ENCODE results near the gene AGPAT2. TPM values are rescaled to one million over a fixed set of nuclear protein-coding genes. Genes with fewer than 3 reads are reported as not detected.

AGPAT2 gene
- total RNA-seq, 1 donor from 2014 or later = 129 TPM

DNA sequence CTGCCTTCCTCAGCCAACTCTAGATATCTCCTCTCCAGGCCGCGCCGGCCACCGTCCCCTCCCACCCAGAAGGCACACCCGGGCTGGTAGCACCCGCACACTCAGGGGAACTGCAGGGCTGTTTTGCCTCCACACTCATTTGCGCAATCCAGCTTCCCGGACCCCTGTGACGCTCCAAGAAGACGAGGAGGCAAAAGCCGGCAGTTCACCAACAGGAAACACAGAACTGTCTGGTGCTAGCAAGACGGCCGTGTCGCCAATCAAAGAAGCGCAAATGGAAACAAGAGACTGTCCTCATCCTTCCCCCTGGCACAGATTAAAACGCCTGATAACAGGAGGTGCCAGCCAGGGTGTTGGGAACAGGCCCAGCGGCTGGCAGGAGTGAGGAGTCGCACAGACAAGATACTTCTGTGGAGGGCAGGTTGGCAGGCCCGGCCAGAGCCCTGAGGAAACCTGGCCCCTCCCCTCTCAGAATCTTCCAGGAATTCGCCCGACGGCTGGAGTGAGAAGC lies 7.8 kb downstream of the AGPAT2 start:
- intact Hi-C loops (cut with DNase I) = no loop called here
- Histone ChIP-seq H3K36me3 (peaks cover 5 to 16% of the 10 kb centered on the region in 2 donors), H3K27ac (peak overlapping the region in 1 of 2 donors; percentile 18), H3K4me1 (no peaks in the 10 kb centered on the region), H3K9me3 (no peaks in the 10 kb centered on the region), H3K4me3 (no peak overlapping the region), H3K27me3 (no peaks in the 10 kb centered on the region)
- peak; percentile 50 to 78 for DNase-seq (ENCODE audit: low spot score in 2 of 2)
- TF ChIP-seq CTCF (IDR thresholded peaks at IDR 0.05) = no peak

DNA sequence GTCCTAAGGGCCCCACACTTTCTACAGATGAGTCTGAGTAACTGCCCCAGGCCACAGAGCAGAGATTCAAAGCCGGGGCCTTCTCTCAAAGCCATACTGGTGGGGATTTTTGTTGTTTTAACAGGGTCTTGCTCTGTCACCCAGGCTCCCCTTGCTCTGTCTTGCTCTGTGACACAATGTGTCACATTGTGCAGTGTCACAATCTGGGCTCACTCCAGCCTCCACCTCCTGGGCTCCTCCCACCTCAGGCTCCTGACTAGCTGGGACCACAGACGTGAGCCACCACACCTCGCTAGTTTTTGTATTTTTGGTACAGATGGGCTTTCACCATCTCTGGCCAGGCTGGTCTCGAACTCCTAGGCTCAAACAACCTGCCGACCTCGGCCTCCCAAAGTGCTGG lies 8.6 kb downstream of the AGPAT2 start:
- TF ChIP-seq CTCF (IDR thresholded peaks at IDR 0.05) = no peak
- intact Hi-C loops (cut with DNase I) = no loop called here
- Histone ChIP-seq H3K4me3 (no peak overlapping the region), H3K9me3 (no peaks in the 10 kb centered on the region), H3K4me1 (no peaks in the 10 kb centered on the region), H3K27me3 (no peaks in the 10 kb centered on the region), H3K36me3 (peaks cover 13 to 22% of the 10 kb centered on the region in 2 donors), H3K27ac (no peak overlapping the region)
- no peak for DNase-seq (ENCODE audit: low spot score in 2 of 2)

DNA sequence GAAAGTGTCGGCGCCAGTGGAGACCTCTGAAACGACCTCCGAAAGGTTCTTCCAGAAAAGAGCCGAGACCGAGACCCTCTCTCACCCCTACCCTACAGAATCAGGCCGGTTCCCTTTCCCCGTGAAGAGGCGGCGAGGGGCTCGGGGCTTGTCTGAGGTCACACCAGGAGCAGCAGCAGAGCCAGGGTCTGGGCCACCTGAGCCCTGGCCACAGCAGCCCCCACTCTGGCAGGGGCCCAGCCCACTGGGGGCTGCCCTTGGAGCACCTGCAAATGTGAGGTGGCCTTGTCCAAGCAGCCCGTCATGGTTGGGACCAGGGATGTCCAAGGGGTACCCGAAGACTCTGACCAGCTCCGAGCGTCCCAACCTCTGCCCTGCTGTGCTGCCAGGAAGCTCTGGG lies 9.2 kb downstream of the AGPAT2 start:
- Histone ChIP-seq H3K27ac (no peak overlapping the region), H3K9me3 (no peaks in the 10 kb centered on the region), H3K4me1 (no peaks in the 10 kb centered on the region), H3K4me3 (no peak overlapping the region), H3K36me3 (peaks cover 17 to 25% of the 10 kb centered on the region in 2 donors), H3K27me3 (no peaks in the 10 kb centered on the region)
- no peak for TF ChIP-seq CTCF (IDR thresholded peaks at IDR 0.05)
- no peak for DNase-seq (ENCODE audit: low spot score in 2 of 2)
- intact Hi-C loops (cut with DNase I) = no loop called here

DNA sequence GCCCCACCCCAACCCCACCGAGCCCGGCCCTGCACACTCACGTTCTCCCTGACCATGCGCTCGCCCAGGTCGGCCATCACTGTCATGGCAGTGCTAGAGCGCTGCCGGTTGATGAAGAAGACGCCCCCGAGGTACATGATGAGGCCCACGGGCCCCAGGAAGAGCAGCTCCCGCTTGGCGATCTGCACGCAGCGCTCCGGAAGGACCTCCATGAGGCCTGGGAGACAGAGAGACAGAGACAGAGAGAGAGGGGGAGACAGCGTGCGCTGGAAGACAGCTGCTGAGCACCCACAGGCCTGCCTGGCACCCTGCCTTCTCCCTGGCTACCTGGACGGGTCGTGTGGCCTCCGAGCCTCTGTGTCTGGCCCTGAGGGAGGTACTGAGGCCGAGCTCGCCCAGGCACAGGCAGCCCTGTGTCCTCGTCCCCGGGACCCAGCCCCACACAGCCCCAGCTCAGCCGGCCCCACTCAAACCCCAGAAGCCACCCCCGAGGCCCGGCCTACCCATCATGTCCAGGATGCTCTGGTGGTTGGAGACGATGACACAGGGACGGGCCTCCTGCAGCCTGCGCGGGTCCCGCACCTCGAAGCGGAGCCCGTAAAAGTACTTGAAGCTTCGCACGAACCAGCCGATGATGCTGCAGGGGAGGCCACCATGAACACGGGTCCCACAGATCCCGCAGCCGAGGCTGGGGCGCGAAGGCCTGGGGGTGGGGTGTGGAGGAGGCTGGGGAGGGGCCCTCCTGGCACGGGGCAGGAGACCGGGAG lies 10.2 kb downstream of the AGPAT2 start:
- TF ChIP-seq CTCF (IDR thresholded peaks at IDR 0.05) = no peak
- Histone ChIP-seq H3K4me1 (no peaks in the 10 kb centered on the region), H3K9me3 (no peaks in the 10 kb centered on the region), H3K27ac (no peak overlapping the region), H3K27me3 (no peaks in the 10 kb centered on the region), H3K4me3 (no peak overlapping the region), H3K36me3 (peaks cover 17 to 25% of the 10 kb centered on the region in 2 donors)
- no peak for DNase-seq (ENCODE audit: low spot score in 2 of 2)
- intact Hi-C loops (cut with DNase I) = no loop called here

GRCh38 chr9:136676297-136676794 lies 10.9 kb downstream of the AGPAT2 start:
- peaks cover 17 to 25% of the 10 kb centered on the region in 2 donors for H3K36me3 ChIP-seq
- no peaks in the 10 kb centered on the region for H3K9me3 ChIP-seq
- no peak for DNase-seq (ENCODE audit: low spot score in 2 of 2)
- H3K4me1 ChIP-seq = no peaks in the 10 kb centered on the region
- intact Hi-C loops (cut with DNase I) = no loop called here
- peaks cover 5% of the 10 kb centered on the region for H3K27me3 ChIP-seq
- no peak for TF ChIP-seq CTCF (IDR thresholded peaks at IDR 0.05)
- H3K4me3 ChIP-seq = no peak overlapping the region
- no peak overlapping the region for H3K27ac ChIP-seq

Measured in ascending aorta (tissue), 2 donors.